ENCODE results near the gene GTPBP10.

DNA sequence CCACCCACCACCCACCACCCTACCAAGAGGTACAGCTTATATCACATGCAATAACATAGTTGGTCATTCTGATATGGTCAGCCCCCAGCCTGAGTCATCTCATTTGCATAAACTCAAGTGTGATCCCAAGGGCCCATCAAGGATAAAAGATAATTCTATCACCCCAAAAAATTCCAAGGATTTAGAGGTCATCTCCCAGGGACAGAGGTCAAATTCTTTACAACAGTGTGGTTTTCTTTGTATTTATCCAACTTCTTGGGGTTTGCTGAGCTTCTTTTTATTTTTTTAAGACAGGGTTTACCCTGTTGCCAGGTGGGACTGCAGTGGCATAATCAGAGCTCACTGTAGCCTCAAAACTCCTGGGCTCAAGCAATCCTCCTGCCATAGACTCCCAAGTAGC, 9.4 kb upstream of the GTPBP10 start:
- TF ChIP-seq, protein P1, sequence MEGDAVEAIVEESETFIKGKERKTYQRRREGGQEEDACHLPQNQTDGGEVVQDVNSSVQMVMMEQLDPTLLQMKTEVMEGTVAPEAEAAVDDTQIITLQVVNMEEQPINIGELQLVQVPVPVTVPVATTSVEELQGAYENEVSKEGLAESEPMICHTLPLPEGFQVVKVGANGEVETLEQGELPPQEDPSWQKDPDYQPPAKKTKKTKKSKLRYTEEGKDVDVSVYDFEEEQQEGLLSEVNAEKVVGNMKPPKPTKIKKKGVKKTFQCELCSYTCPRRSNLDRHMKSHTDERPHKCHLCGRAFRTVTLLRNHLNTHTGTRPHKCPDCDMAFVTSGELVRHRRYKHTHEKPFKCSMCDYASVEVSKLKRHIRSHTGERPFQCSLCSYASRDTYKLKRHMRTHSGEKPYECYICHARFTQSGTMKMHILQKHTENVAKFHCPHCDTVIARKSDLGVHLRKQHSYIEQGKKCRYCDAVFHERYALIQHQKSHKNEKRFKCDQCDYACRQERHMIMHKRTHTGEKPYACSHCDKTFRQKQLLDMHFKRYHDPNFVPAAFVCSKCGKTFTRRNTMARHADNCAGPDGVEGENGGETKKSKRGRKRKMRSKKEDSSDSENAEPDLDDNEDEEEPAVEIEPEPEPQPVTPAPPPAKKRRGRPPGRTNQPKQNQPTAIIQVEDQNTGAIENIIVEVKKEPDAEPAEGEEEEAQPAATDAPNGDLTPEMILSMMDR (optimal IDR thresholded peaks at IDR 0.05 in 1 of 3, IDR thresholded peaks at IDR 0.05 in 1 of 3, conservative IDR thresholded peaks at IDR 0.05 in 1 of 3; ENCODE audit: extremely low read depth in 1 of 3, insufficient read depth in 2 of 3, low read length in 3 of 3), result no peak
- no peak for TF ChIP-seq EZH2 (IDR thresholded peaks at IDR 0.05; ENCODE audit: low read length)

Measured in keratinocyte (primary cell).